HepG2 (cell line): ENCODE data around the gene LTC4S. TPM values are rescaled to one million over a fixed set of nuclear protein-coding genes. Genes with fewer than 3 reads are reported as not detected.

Experiments
- ATAC-seq: fragments of 200-7000 bp; cut with Tn5 transposase; 3 replicates; pipeline ENCODE4 v1.9.1; 2020; ENCODE audit warnings: mild to moderate bottlenecking, moderate library complexity
- BruUV-seq: library from RNA; stranded (reverse); fragments of 400-500 nt; replicated peaks from 2 replicates; lab custom pipeline; 2021; lab: Mats Ljungman, UMichigan
- CTCF ChIA-PET: fragments of 300-600 bp; formaldehyde crosslinking; extraction: SDS; loops from one replicate; lab custom pipeline; 2021; ENCODE audit warnings: low total read pairs, inconsistent platforms, low intra/inter-chr PET ratio; lab: Yijun Ruan, JAX
- POLR2A ChIA-PET: fragments of 350-600 bp; sonication (Branson Sonifier 250); formaldehyde crosslinking; loops from one replicate; lab custom pipeline; 2020; ENCODE audit warnings: antibody characterized with exemption, inconsistent platforms; lab: Yijun Ruan, JAX
- DNase-seq: peaks from one replicate; pipeline ENCODE4 v3.0.0-alpha.2; 2015; ENCODE audit warnings: low spot score
- FAIRE-seq: peaks from 3 replicates; lab custom pipeline; 2011; peaks lifted over from hg19 to GRCh38; lab: Jason Lieb, UNC
- H2AFZ ChIP-seq: one replicate; pipeline ENCODE4 v1.6.1; 2011; ENCODE audit warnings: low read length, inconsistent platforms
- H3K27ac ChIP-seq: fragments of 300-600 bp; 3 replicates; pipeline ENCODE4 v1.8.0; 2011; ENCODE audit warnings: mixed run types, mild to moderate bottlenecking, mixed read lengths, low read length, inconsistent platforms; ENCODE audit not compliant: insufficient read depth; ENCODE audit errors: extremely low read length
- H3K27me3 ChIP-seq, 2 experiments: fragments of 200-600 bp in 1 of 2; 2 replicates in 1 of 2; 3 replicates in 1 of 2; pipeline versions ENCODE4 v1.6.0 to v1.8.0; 2011; ENCODE audit warnings: low read length in 2 of 2, mild to moderate bottlenecking in 2 of 2, moderate library complexity in 2 of 2, inconsistent platforms in 1 of 2; ENCODE audit not compliant: insufficient read depth in 2 of 2, control insufficient read depth in 1 of 2
- H3K36me3 ChIP-seq, 2 experiments: fragments of 200-600 bp in 1 of 2; replicated peaks in 1 of 2; 2 replicates in 1 of 2; 3 replicates in 1 of 2; pipeline versions ENCODE4 v1.5.1 to v1.8.0; 2011; ENCODE audit warnings: low read length in 2 of 2, inconsistent platforms in 1 of 2; ENCODE audit not compliant: insufficient read depth in 2 of 2, control insufficient read depth in 1 of 2
- H3K4me1 ChIP-seq: 2 replicates; pipeline ENCODE4 v1.5.1; 2012; ENCODE audit warnings: low read length, inconsistent platforms; ENCODE audit not compliant: insufficient read depth
- H3K4me2 ChIP-seq: 2 replicates; pipeline ENCODE4 v1.6.0; 2011; ENCODE audit warnings: low read depth, low read length, inconsistent platforms
- H3K4me3 ChIP-seq, 3 experiments: fragments of 200-600 bp in 1 of 3; sonication (generic), shearing (Covaris generic) in 1 of 3; replicated peaks in 1 of 3; 2 replicates each; pipeline ENCODE4 v1.5.1; 2011 to 2016; ENCODE audit warnings: low read length in 3 of 3, inconsistent platforms in 2 of 3, low read depth in 2 of 3, mild to moderate bottlenecking in 2 of 3, control low read depth in 1 of 3, mixed read lengths in 1 of 3; ENCODE audit not compliant: insufficient read depth in 1 of 3
- H3K79me2 ChIP-seq: one replicate; pipeline ENCODE4 v1.6.1; 2011; ENCODE audit warnings: low read length, inconsistent platforms; ENCODE audit not compliant: insufficient read depth
- H3K9ac ChIP-seq: 2 replicates; pipeline ENCODE4 v1.6.0; 2011; ENCODE audit warnings: mild to moderate bottlenecking, low read depth, low read length, inconsistent platforms; ENCODE audit not compliant: insufficient read depth
- H3K9me3 ChIP-seq: 2 replicates; pipeline ENCODE4 v1.5.1; 2012; ENCODE audit warnings: mild to moderate bottlenecking, low read length
- H4K20me1 ChIP-seq: 2 replicates; pipeline ENCODE4 v1.6.0; 2011; ENCODE audit warnings: inconsistent platforms, mild to moderate bottlenecking, low read length, moderate library complexity; ENCODE audit not compliant: insufficient read depth
- AGO2 ChIP-seq: fragments of 200-400 bp; formaldehyde crosslinking; optimal IDR thresholded peaks from 2 replicates; pipeline ENCODE3; 2017; ENCODE audit warnings: mild to moderate bottlenecking, low read depth, low read length, moderate library complexity
- EZH2 ChIP-seq: conservative IDR thresholded peaks from 2 replicates; pipeline ENCODE4 v1.6.1; 2012; ENCODE audit warnings: mild to moderate bottlenecking, low read depth, low read length, moderate library complexity
- HNRNPL ChIP-seq: fragments of 200-400 bp; formaldehyde crosslinking; IDR thresholded peaks from 2 replicates; pipeline ENCODE4 v1.6.1; 2017; ENCODE audit warnings: mild to moderate bottlenecking, low read depth, low read length
- JARID2 ChIP-seq: sonication (generic); formaldehyde crosslinking; IDR thresholded peaks from 2 replicates; pipeline ENCODE4 v1.8.1; 2023; ENCODE audit warnings: missing genetic modification reagents, inconsistent platforms; ENCODE audit not compliant: insufficient replicate concordance
- POLR2A ChIP-seq, 2 experiments: IDR thresholded peaks; 2 replicates each; pipeline ENCODE4 v1.6.1; 2011; ENCODE audit warnings: low read depth in 2 of 2, low read length in 2 of 2, mild to moderate bottlenecking in 1 of 2, moderate library complexity in 1 of 2; ENCODE audit not compliant: insufficient read depth in 1 of 2
- POLR2AphosphoS5 ChIP-seq: IDR thresholded peaks from 2 replicates; pipeline ENCODE4 v1.6.1; 2012; ENCODE audit warnings: low read depth, low read length
- RBFOX2 ChIP-seq: fragments of 200-400 bp; formaldehyde crosslinking; IDR thresholded peaks from 2 replicates; pipeline ENCODE4 v1.6.1; 2017; ENCODE audit warnings: low read depth, mild to moderate bottlenecking, low read length
- RBM22 ChIP-seq: fragments of 200-400 bp; formaldehyde crosslinking; optimal IDR thresholded peaks from 2 replicates; pipeline ENCODE3; 2017; ENCODE audit warnings: mild to moderate bottlenecking, low read length, moderate library complexity
- RBM39 ChIP-seq: fragments of 200-400 bp; formaldehyde crosslinking; IDR thresholded peaks from one replicate; pipeline ENCODE4 v1.6.1; 2018; ENCODE audit warnings: antibody characterized with exemption, mild to moderate bottlenecking, low read depth, low read length; ENCODE audit not compliant: poor library complexity, severe bottlenecking
- TEAD2 ChIP-seq: sonication (generic); formaldehyde crosslinking; IDR thresholded peaks from 2 replicates; pipeline ENCODE4 v1.9.0; 2021; ENCODE audit warnings: missing genetic modification reagents
- ZBTB38 ChIP-seq: sonication (generic); formaldehyde crosslinking; IDR thresholded peaks from 2 replicates; pipeline ENCODE4 v1.5.1; 2020; ENCODE audit warnings: mild to moderate bottlenecking, missing genetic modification reagents
- WGBS: methylation state at CpG from one replicate; pipeline ENCODE4 v1.1.6; 2017; ENCODE audit warnings: low lambda C conversion rate; 5-methylcytosine and 5-hydroxymethylcytosine counted together
- in situ Hi-C: cut with HindIII; loops from 2 replicates; pipeline ENCODE4 v1.10.0; 2017; ENCODE audit warnings: low pct_unique_long_range_greater_than_20kb; ENCODE audit not compliant: extremely low pct_ligation_motif_present
- intact Hi-C: fragments of 100-400 bp; cut with micrococcal nuclease; formaldehyde crosslinking; loops from one replicate; pipeline ENCODE4 v1.10.0; 2022; ENCODE audit not compliant: unreplicated experiment
- polyA plus RNA-seq, 8 experiments: library from polyadenylated mRNA; depleted of rRNA in 3 of 8; stranded (reverse) in 7 of 8; unstranded in 1 of 8; fragments of >200 nt; fragmentation: Illumina TruSeq in 4 of 8; extraction: Trizol in 4 of 8; gene quantifications; 2 replicates each; pipeline versions ENCODE4 v1.2.1 to v1.2.3, GENCODE V29; 2011 to 2016; ENCODE audit warnings: low read depth in 4 of 8, missing spikeins in 1 of 8, mixed read lengths in 1 of 8; ENCODE audit not compliant: insufficient read depth in 1 of 8
- total RNA-seq, 5 experiments: library from RNA; depleted of rRNA; stranded (reverse); fragments of >200 nt; fragmentation: Illumina TruSeq; extraction: Trizol; gene quantifications; 2 replicates each; pipeline ENCODE4 v1.2.3, GENCODE V29; 2016; ENCODE audit warnings: low read depth in 1 of 5
- TF ChIP-seq, protein P1 (sequence below): sonication (generic); formaldehyde crosslinking; IDR thresholded peaks from 2 replicates; pipeline ENCODE4 v1.4.0; 2020; ENCODE audit warnings: missing genetic modification reagents; ENCODE audit errors: not compliant biosample characterization
- TF ChIP-seq, protein P2 (sequence below): sonication (generic); formaldehyde crosslinking; IDR thresholded peaks from 2 replicates; pipeline ENCODE4 v1.4.0; 2020; ENCODE audit warnings: missing genetic modification reagents, low read depth, mild to moderate bottlenecking, borderline replicate concordance
- TF ChIP-seq, protein P3 (sequence below): sonication (generic); formaldehyde crosslinking; conservative IDR thresholded peaks from 2 replicates; pipeline ENCODE4 v1.8.0; 2022; ENCODE audit warnings: mild to moderate bottlenecking, moderate library complexity, missing genetic modification reagents

LTC4S gene
- total and polyA plus RNA-seq, 2 of the 13 experiments (the other 11 are each of a cell fraction or from before 2014, with no cell fraction given): 0.35 TPM; not detected in 1

DNA sequence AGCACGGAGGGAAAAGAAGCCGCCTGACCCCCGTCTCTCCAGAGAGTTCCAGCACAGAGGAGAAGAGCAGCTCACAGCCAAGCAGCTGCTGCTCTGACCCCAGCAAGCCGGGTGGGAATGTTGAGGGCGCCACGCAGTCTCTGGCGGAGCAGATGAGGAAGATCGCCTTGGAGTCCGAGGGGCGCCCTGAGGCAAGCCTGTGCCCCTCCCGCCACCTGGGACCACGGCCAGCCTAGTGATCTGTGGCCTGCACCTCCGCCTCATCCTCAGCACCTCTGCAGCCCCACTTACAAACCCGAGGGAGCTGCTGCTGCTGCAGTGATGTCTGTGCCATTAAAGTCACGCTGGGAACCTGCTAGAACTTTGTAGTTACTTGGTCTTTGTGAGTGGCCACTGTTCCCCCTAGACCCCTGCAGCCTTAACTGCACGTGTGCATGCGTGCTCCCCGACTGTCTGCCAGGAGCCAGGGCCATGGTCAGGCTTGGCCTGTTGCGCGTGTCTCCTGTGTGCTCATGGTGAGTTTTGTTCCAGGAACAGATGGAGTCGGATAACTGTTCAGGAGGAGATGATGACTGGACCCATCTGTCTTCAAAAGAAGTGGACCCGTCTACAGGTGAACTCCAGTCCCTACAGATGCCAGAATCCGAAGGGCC lies 39.4 kb downstream of the LTC4S start:
- BruUV-seq: no TSS peak
- peaks cover 22% of the 10 kb centered on the region for H3K4me1 ChIP-seq
- in situ Hi-C loops: no loop called here
- H3K36me3 ChIP-seq: peaks cover 36 to 70% of the 10 kb centered on the region in 2 experiments
- CTCF ChIA-PET: no interaction called here
- DNase-seq (no peak), FAIRE-seq (no peak), ATAC-seq (peak; percentile 5)
- no peaks in the 10 kb centered on the region for H3K9me3 ChIP-seq
- no peak overlapping the region for H3K9ac ChIP-seq
- H4K20me1 ChIP-seq: peaks cover 23% of the 10 kb centered on the region; the same call in 1 of the 2 replicates
- TF ChIP-seq, protein P1, sequence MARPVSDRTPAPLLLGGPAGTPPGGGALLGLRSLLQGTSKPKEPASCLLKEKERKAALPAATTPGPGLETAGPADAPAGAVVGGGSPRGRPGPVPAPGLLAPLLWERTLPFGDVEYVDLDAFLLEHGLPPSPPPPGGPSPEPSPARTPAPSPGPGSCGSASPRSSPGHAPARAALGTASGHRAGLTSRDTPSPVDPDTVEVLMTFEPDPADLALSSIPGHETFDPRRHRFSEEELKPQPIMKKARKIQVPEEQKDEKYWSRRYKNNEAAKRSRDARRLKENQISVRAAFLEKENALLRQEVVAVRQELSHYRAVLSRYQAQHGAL (CRISPR knock-in tag): no peak
- no peak for TF ChIP-seq EZH2
- peak; percentile 86 for TF ChIP-seq AGO2
- peak; percentile 71 for TF ChIP-seq RBM22
- peak; percentile 24; the same call in 1 of the 2 replicates for TF ChIP-seq POLR2AphosphoS5
- peak; percentile 62 for TF ChIP-seq RBFOX2
- TF ChIP-seq, protein P2, sequence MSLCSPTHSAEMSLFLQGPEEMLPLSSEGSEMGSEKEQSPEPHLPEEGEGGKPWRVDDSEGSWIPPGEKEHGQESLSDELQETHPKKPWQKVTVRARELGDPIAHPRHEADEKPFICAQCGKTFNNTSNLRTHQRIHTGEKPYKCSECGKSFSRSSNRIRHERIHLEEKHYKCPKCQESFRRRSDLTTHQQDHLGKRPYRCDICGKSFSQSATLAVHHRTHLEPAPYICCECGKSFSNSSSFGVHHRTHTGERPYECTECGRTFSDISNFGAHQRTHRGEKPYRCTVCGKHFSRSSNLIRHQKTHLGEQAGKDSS (CRISPR knock-in tag): no peak
- no peak for TF ChIP-seq TEAD2 (CRISPR knock-in tag)
- peak; percentile 55 for TF ChIP-seq RBM39
- TF ChIP-seq, protein P3, sequence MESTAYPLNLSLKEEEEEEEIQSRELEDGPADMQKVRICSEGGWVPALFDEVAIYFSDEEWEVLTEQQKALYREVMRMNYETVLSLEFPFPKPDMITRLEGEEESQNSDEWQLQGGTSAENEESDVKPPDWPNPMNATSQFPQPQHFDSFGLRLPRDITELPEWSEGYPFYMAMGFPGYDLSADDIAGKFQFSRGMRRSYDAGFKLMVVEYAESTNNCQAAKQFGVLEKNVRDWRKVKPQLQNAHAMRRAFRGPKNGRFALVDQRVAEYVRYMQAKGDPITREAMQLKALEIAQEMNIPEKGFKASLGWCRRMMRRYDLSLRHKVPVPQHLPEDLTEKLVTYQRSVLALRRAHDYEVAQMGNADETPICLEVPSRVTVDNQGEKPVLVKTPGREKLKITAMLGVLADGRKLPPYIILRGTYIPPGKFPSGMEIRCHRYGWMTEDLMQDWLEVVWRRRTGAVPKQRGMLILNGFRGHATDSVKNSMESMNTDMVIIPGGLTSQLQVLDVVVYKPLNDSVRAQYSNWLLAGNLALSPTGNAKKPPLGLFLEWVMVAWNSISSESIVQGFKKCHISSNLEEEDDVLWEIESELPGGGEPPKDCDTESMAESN (CRISPR knock-in tag): no peak
- peak in 1 of 2 experiments; percentile 35; a peak in 1 of 4 replicates for TF ChIP-seq POLR2A (IDR thresholded peaks at IDR 0.05; ENCODE audit: insufficient read depth in 1 of 2, low read depth in 2 of 2, low read length in 2 of 2)
- 0 out of 2 replicates have a peak, but pooled peaks have one; percentile 54 for TF ChIP-seq HNRNPL
- no peak for TF ChIP-seq ZBTB38 (CRISPR knock-in tag)
- TF ChIP-seq JARID2 (CRISPR knock-in tag): no peak
- TF ChIP-seq, all 625 proteins: peak for 7
- Histone ChIP-seq H3K79me2 (no peaks in the 10 kb centered on the region), H3K27ac (no peak overlapping the region), H2AFZ (no peak overlapping the region), H3K27me3 (no peaks in the 10 kb centered on the region), H3K4me3 (no peak overlapping the region), H3K4me2 (no peak overlapping the region)
- intact Hi-C loops: no loop called here
- 95% methylated on average over 21 of the region's 23 CpGs for WGBS
- POLR2A ChIA-PET: interaction anchor here (1.0 to 2.9 kb wide), 8 partner anchors 8 to 70 kb away, joined by 4 to 9 read pairs (median 5); partner anchors contain the start of gene SQSTM1
